Stomach (tissue), 9 donors: ENCODE data around the gene SDHAF2. TPM values are rescaled to one million over a fixed set of nuclear protein-coding genes. Genes with fewer than 3 reads are reported as not detected.

Experiments used
- DNase-seq, 2 donors: peaks; one replicate each; pipeline versions ENCODE4 v3.0.0 to v3.0.0-alpha.2; 2013 to 2019
- H3K27ac ChIP-seq, 5 donors: fragments of 200-600 bp in 4 of 5; sonication (generic) in 4 of 5; one replicate each; pipeline ENCODE4 v1.5.1; 2013 to 2019; ENCODE audit warnings: mild to moderate bottlenecking in 1 of 5, moderate library complexity in 1 of 5
- H3K27me3 ChIP-seq, 3 donors: fragments of 200-600 bp; sonication (generic); one replicate each; pipeline ENCODE4 v1.5.1; 2017 to 2019; ENCODE audit warnings: mixed run types in 1 of 3
- H3K36me3 ChIP-seq, 4 donors: fragments of 200-600 bp; sonication (generic); 1 replicate in 3 of 4; 2 replicates in 1 of 4; pipeline ENCODE4 v1.5.1; 2016 to 2019
- H3K4me1 ChIP-seq, 4 donors: fragments of 200-600 bp; sonication (generic); one replicate each; pipeline ENCODE4 v1.5.1; 2016 to 2019
- H3K4me3 ChIP-seq, 4 donors: fragments of 200-600 bp; sonication (generic) in 3 of 4; one replicate each; pipeline ENCODE4 v1.5.1; 2016 to 2019; ENCODE audit warnings: mild to moderate bottlenecking in 1 of 4
- H3K9me3 ChIP-seq, 4 donors: fragments of 200-600 bp; sonication (generic); one replicate each; pipeline ENCODE4 v1.5.1; 2016 to 2019
- CTCF ChIP-seq, 7 experiments: fragments of 450-650 bp in 4 of 7; fragments of 200-600 bp in 3 of 7; sonication (generic) in 3 of 7; IDR thresholded peaks; one replicate each; pipeline ENCODE4 v1.5.1; 2016 to 2019; ENCODE audit warnings: antibody characterized with exemption in 7 of 7, control low read depth in 2 of 7, mild to moderate bottlenecking in 1 of 7
- EP300 ChIP-seq: sonication (generic); formaldehyde crosslinking; IDR thresholded peaks from one replicate; pipeline ENCODE4 v1.6.1; 2017; ENCODE audit warnings: antibody characterized with exemption
- POLR2A ChIP-seq, 4 donors: fragments of 450-650 bp; IDR thresholded peaks; one replicate each; pipeline ENCODE4 v1.6.1; 2016; ENCODE audit warnings: antibody characterized with exemption in 4 of 4, control low read depth in 2 of 4, mild to moderate bottlenecking in 1 of 4, moderate library complexity in 1 of 4
- POLR2AphosphoS5 ChIP-seq, 3 donors: sonication (generic); formaldehyde crosslinking; IDR thresholded peaks; one replicate each; pipeline ENCODE4 v1.6.1; 2016; ENCODE audit warnings: antibody characterized with exemption in 3 of 3
- WGBS, 5 donors: extraction: QIAGEN DNeasy Blood & Tissue Kit in 3 of 5; methylation state at CpG; one replicate each; pipeline versions ENCODE4 v1.1.5 to v1.1.7; 2013 to 2018; 5-methylcytosine and 5-hydroxymethylcytosine counted together
- intact Hi-C: fragments of 100-400 bp; cut with DNase I; formaldehyde crosslinking; loops from one replicate; pipeline ENCODE4 v1.15.1; 2023; ENCODE audit warnings: low total_unique reads
- polyA plus RNA-seq, 3 donors: library from polyadenylated mRNA; stranded (reverse); fragments of 200-250 nt; gene quantifications; one replicate each; pipeline ENCODE4 v1.2.3, GENCODE V29; 2013
- total RNA-seq, 5 donors: library from RNA; depleted of rRNA; stranded (reverse); fragments of >200 nt; gene quantifications; one replicate each; pipeline versions ENCODE4 v1.1.0 to v1.2.3, GENCODE V29; 2014 to 2016
- donor health status: healthy with polysubstance abuse.
- donor health status: Bipolar disorder and iron deficiency.
- donor health status: healthy.

The SDHAF2 gene
- total and polyA plus RNA-seq, 8 donors: 11.6 to 125 (median 42.1) TPM

GRCh38 chr11:61411589-61411988 lies 18.3 kb upstream of the SDHAF2 start:
- H3K27ac ChIP-seq: no peak overlapping the region
- no peaks in the 10 kb centered on the region for H3K27me3 ChIP-seq
- H3K4me3 ChIP-seq: no peak overlapping the region
- H3K4me1 ChIP-seq: peaks cover 0 to 19% (median 6%) of the 10 kb centered on the region in 4 donors
- peaks cover 98 to 100% (median 100%) of the 10 kb centered on the region in 4 donors for H3K36me3 ChIP-seq
- no peak for TF ChIP-seq CTCF (IDR thresholded peaks at IDR 0.05)
- TF ChIP-seq POLR2AphosphoS5 (IDR thresholded peaks at IDR 0.05): no peak
- no peak for TF ChIP-seq EP300
- TF ChIP-seq POLR2A (IDR thresholded peaks at IDR 0.05): no peak
- no peaks in the 10 kb centered on the region for H3K9me3 ChIP-seq
- intact Hi-C loops: no loop called here
- WGBS, 5 donors: 76 to 84% (median 80%) methylated on average over 9 of the region's 9 CpGs
- no peak for DNase-seq

- TF ChIP-seq EP300 (no peak), POLR2A (IDR thresholded peaks at IDR 0.05) (no peak), POLR2AphosphoS5 (IDR thresholded peaks at IDR 0.05) (no peak)
- Histone ChIP-seq H3K4me1 (peaks cover 0 to 38% (median 19%) of the 10 kb centered on the region in 4 donors), H3K4me3 (no peak overlapping the region), H3K36me3 (peaks cover 95 to 100% (median 100%) of the 10 kb centered on the region in 4 donors), H3K27ac (no peak overlapping the region), H3K9me3 (no peaks in the 10 kb centered on the region), H3K27me3 (no peaks in the 10 kb centered on the region)
- intact Hi-C loops: no loop called here
- DNase-seq: no peak
- 76 to 89% (median 78%) methylated on average over 3 of the region's 3 CpGs for WGBS, 5 donors
Observed at GRCh38 chr11:61413496-61413895, 16.4 kb upstream of the SDHAF2 start.

- no peak for TF ChIP-seq EP300
- no peak for TF ChIP-seq POLR2AphosphoS5 (IDR thresholded peaks at IDR 0.05)
- TF ChIP-seq CTCF (IDR thresholded peaks at IDR 0.05): no peak
- no peak for TF ChIP-seq POLR2A (IDR thresholded peaks at IDR 0.05)
- H3K27ac ChIP-seq: no peak overlapping the region
Observed at GRCh38 chr11:61414547-61414946, 15.4 kb upstream of the SDHAF2 start.

GRCh38 chr11:61415381-61415780 lies 14.5 kb upstream of the SDHAF2 start:
- TF ChIP-seq EP300 (no peak), CTCF (IDR thresholded peaks at IDR 0.05) (no peak), POLR2AphosphoS5 (IDR thresholded peaks at IDR 0.05) (no peak), POLR2A (IDR thresholded peaks at IDR 0.05) (no peak)
- Histone ChIP-seq H3K4me1 (peaks cover 0 to 44% (median 19%) of the 10 kb centered on the region in 4 donors), H3K36me3 (peaks cover 93 to 100% (median 100%) of the 10 kb centered on the region in 4 donors), H3K27me3 (no peaks in the 10 kb centered on the region), H3K4me3 (no peak overlapping the region), H3K27ac (no peak overlapping the region), H3K9me3 (no peaks in the 10 kb centered on the region)
- intact Hi-C loops: no loop called here
- 39 to 63% (median 55%) methylated on average over 6 of the region's 6 CpGs for WGBS, 5 donors
- no peak for DNase-seq

More at GRCh38 chr11:61414547-61414946, 15.4 kb upstream of the SDHAF2 start:
- Histone ChIP-seq H3K4me1 (peaks cover 0 to 44% (median 19%) of the 10 kb centered on the region in 4 donors), H3K27me3 (no peaks in the 10 kb centered on the region), H3K4me3 (no peak overlapping the region), H3K36me3 (peaks cover 93 to 100% (median 100%) of the 10 kb centered on the region in 4 donors), H3K9me3 (no peaks in the 10 kb centered on the region)
- intact Hi-C loops: no loop called here
- 68 to 81% (median 77%) methylated on average over 2 of the region's 2 CpGs for WGBS, 5 donors
- no peak for DNase-seq

GRCh38 chr11:61416941-61417340 lies 13.0 kb upstream of the SDHAF2 start:
- Histone ChIP-seq H3K27ac (peak overlapping the region in 2 of 5 donors; percentile 41 to 43), H3K4me1 (peaks cover 0 to 53% (median 25%) of the 10 kb centered on the region in 4 donors), H3K4me3 (no peak overlapping the region), H3K27me3 (no peaks in the 10 kb centered on the region), H3K9me3 (no peaks in the 10 kb centered on the region), H3K36me3 (peaks cover 90 to 100% (median 100%) of the 10 kb centered on the region in 4 donors)
- intact Hi-C loops: no loop called here
- TF ChIP-seq EP300 (no peak), POLR2A (IDR thresholded peaks at IDR 0.05) (no peak), POLR2AphosphoS5 (IDR thresholded peaks at IDR 0.05) (no peak), CTCF (IDR thresholded peaks at IDR 0.05) (no peak)
- 68 to 74% (median 72%) methylated on average over 3 of the region's 3 CpGs for WGBS, 5 donors
- DNase-seq: no peak
